ENCODE data around the gene BTN1A1.

DNA sequence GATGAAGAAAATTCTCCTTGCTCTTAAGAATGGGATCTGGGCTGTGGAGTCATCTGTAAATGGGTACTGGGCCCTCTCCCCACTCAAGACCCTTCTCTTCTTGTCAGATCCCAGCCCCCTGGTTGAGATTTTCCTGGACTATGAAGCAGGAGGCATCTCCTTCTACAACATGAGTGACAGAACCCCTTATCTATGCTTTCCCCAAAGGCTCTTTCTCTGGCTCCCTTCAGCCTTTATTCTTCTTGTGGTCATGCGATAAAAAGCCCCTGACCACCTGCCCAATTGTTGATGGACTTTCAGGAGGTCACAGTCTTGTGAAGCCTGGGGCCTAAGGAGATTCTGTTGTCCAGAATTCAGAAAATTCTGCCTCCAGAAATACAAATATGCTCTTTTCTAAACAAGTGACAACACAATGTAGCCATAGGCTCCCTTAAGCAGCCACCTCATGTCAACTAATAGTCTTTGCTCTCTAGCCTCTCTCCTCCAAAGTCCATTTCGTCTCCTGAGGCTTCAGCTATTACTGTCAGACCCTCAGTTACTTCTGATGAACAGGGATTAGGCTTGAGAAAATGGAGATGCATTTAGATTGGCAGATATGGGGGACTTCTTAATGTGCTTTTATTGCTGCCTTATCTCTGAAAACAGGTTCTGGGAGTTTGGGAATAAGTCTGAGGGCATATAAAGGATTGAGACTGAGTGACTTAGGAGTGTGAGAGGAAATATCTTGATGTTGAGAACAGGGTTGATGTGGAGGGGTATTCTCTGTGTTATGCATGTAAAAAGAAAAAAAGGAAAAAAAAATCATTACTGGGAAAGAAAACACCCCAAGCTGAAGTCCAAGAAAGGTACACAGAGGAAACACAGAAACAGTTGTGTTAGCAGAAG lies 21.8 kb upstream of the BTN1A1 start:
- TF ChIP-seq, protein P1, sequence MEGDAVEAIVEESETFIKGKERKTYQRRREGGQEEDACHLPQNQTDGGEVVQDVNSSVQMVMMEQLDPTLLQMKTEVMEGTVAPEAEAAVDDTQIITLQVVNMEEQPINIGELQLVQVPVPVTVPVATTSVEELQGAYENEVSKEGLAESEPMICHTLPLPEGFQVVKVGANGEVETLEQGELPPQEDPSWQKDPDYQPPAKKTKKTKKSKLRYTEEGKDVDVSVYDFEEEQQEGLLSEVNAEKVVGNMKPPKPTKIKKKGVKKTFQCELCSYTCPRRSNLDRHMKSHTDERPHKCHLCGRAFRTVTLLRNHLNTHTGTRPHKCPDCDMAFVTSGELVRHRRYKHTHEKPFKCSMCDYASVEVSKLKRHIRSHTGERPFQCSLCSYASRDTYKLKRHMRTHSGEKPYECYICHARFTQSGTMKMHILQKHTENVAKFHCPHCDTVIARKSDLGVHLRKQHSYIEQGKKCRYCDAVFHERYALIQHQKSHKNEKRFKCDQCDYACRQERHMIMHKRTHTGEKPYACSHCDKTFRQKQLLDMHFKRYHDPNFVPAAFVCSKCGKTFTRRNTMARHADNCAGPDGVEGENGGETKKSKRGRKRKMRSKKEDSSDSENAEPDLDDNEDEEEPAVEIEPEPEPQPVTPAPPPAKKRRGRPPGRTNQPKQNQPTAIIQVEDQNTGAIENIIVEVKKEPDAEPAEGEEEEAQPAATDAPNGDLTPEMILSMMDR (IDR thresholded peaks at IDR 0.05): no peak
- no peak for TF ChIP-seq POLR2A (IDR thresholded peaks at IDR 0.05)
